Mesenchymal stem cell (in vitro differentiated cells and primary cell): ENCODE measurements around the gene LSM4.

ENCODE experiments used
- DNase-seq: peaks from one replicate; pipeline ENCODE4 v3.0.0-alpha.2; 2013
- H2AFZ ChIP-seq: one replicate; pipeline ENCODE4 v1.6.1; 2013; ENCODE audit warnings: low read depth, mild to moderate bottlenecking, control low read depth, inconsistent platforms, low read length, moderate library complexity
- H2AK5ac ChIP-seq: 2 replicates; pipeline ENCODE4 v1.6.1; 2013; ENCODE audit warnings: low read length, moderate library complexity, mild to moderate bottlenecking, inconsistent platforms; ENCODE audit not compliant: severe bottlenecking
- H2BK120ac ChIP-seq: one replicate; pipeline ENCODE4 v1.6.1; 2013; ENCODE audit warnings: low read depth, mild to moderate bottlenecking, inconsistent platforms, low read length, moderate library complexity
- H2BK12ac ChIP-seq, 2 experiments: one replicate each; pipeline ENCODE4 v1.6.1; 2013; ENCODE audit warnings: inconsistent platforms in 2 of 2, low read length in 2 of 2, mild to moderate bottlenecking in 2 of 2, moderate library complexity in 2 of 2, control low read depth in 1 of 2
- H2BK15ac ChIP-seq: one replicate; pipeline ENCODE4 v1.6.1; 2013; ENCODE audit warnings: mild to moderate bottlenecking, low read depth, inconsistent platforms; ENCODE audit not compliant: poor library complexity, severe bottlenecking
- H2BK5ac ChIP-seq: 2 replicates; pipeline ENCODE4 v1.6.1; 2013; ENCODE audit warnings: low read depth, mild to moderate bottlenecking, low read length, control low read depth, inconsistent platforms; ENCODE audit not compliant: poor library complexity, severe bottlenecking
- H3K14ac ChIP-seq, 2 experiments: one replicate each; pipeline ENCODE4 v1.6.1; 2013; ENCODE audit warnings: inconsistent platforms in 2 of 2, low read length in 2 of 2, control low read depth in 1 of 2, mild to moderate bottlenecking in 1 of 2, moderate library complexity in 1 of 2
- H3K18ac ChIP-seq, 2 experiments: one replicate each; pipeline ENCODE4 v1.6.1; 2013; ENCODE audit warnings: inconsistent platforms in 2 of 2, low read length in 2 of 2, control low read depth in 1 of 2, low read depth in 1 of 2, mild to moderate bottlenecking in 1 of 2
- H3K23ac ChIP-seq, 2 experiments: one replicate each; pipeline ENCODE4 v1.6.1; 2013; ENCODE audit warnings: inconsistent platforms in 2 of 2, low read length in 2 of 2, mild to moderate bottlenecking in 2 of 2, moderate library complexity in 2 of 2, control low read depth in 1 of 2
- H3K27ac ChIP-seq: 2 replicates; pipeline ENCODE4 v1.5.1; 2013; ENCODE audit warnings: mild to moderate bottlenecking, moderate library complexity, low read length, control low read depth, inconsistent platforms; ENCODE audit not compliant: poor library complexity, severe bottlenecking
- H3K27me3 ChIP-seq, 2 experiments: 2 replicates each; pipeline versions ENCODE4 v1.6.1 to v1.7.0; 2013; ENCODE audit warnings: low read length in 2 of 2, mild to moderate bottlenecking in 2 of 2, moderate library complexity in 2 of 2, control low read depth in 1 of 2, inconsistent platforms in 1 of 2; ENCODE audit not compliant: control insufficient read depth in 1 of 2, insufficient read depth in 1 of 2
- H3K36me3 ChIP-seq, 2 experiments: 2 replicates each; pipeline versions ENCODE4 v1.6.1 to v1.7.0; 2013; ENCODE audit warnings: low read length in 2 of 2, control low read depth in 1 of 2, inconsistent platforms in 1 of 2, low read depth in 1 of 2, mild to moderate bottlenecking in 1 of 2; ENCODE audit not compliant: insufficient read depth in 2 of 2, control insufficient read depth in 1 of 2
- H3K4ac ChIP-seq, 2 experiments: one replicate each; pipeline ENCODE4 v1.6.1; 2013; ENCODE audit warnings: inconsistent platforms in 2 of 2, low read length in 2 of 2, mild to moderate bottlenecking in 2 of 2, moderate library complexity in 2 of 2, control low read depth in 1 of 2, low read depth in 1 of 2
- H3K4me1 ChIP-seq: 2 replicates; pipeline ENCODE4 v1.6.1; 2013; ENCODE audit warnings: low read depth, low read length, control low read depth; ENCODE audit not compliant: control insufficient read depth, insufficient read depth
- H3K4me2 ChIP-seq: 2 replicates; pipeline ENCODE4 v1.6.1; 2013; ENCODE audit warnings: low read length, mild to moderate bottlenecking, inconsistent platforms; ENCODE audit not compliant: poor library complexity, severe bottlenecking
- H3K4me3 ChIP-seq, 2 experiments: 2 replicates each; pipeline versions ENCODE4 v1.5.1 to v1.7.0; 2013; ENCODE audit warnings: low read length in 2 of 2, mild to moderate bottlenecking in 2 of 2, control low read depth in 1 of 2, low read depth in 1 of 2; ENCODE audit not compliant: insufficient read depth in 1 of 2
- H3K79me1 ChIP-seq: replicated peaks from 2 replicates; pipeline ENCODE4 v1.6.1; 2013; ENCODE audit warnings: mild to moderate bottlenecking, control low read depth, low read length, inconsistent platforms; ENCODE audit not compliant: poor library complexity, severe bottlenecking
- H3K9ac ChIP-seq: 2 replicates; pipeline ENCODE4 v1.7.0; 2013; ENCODE audit warnings: mild to moderate bottlenecking, low read length, moderate library complexity
- H3K9me3 ChIP-seq: 2 replicates; pipeline ENCODE4 v1.7.0; 2013; ENCODE audit warnings: mild to moderate bottlenecking, low read length; ENCODE audit not compliant: control insufficient read depth
- H4K8ac ChIP-seq: one replicate; pipeline ENCODE4 v1.6.1; 2013; ENCODE audit warnings: inconsistent platforms, mild to moderate bottlenecking, low read length, moderate library complexity
- H4K91ac ChIP-seq: one replicate; pipeline ENCODE4 v1.6.1; 2013; ENCODE audit warnings: mild to moderate bottlenecking, low read length, inconsistent platforms
- WGBS: methylation state at CpG from one replicate; pipeline ENCODE4 v1.1.7; 2013; ENCODE audit warnings: mixed read lengths; 5-methylcytosine and 5-hydroxymethylcytosine counted together

The LSM4 gene

DNA sequence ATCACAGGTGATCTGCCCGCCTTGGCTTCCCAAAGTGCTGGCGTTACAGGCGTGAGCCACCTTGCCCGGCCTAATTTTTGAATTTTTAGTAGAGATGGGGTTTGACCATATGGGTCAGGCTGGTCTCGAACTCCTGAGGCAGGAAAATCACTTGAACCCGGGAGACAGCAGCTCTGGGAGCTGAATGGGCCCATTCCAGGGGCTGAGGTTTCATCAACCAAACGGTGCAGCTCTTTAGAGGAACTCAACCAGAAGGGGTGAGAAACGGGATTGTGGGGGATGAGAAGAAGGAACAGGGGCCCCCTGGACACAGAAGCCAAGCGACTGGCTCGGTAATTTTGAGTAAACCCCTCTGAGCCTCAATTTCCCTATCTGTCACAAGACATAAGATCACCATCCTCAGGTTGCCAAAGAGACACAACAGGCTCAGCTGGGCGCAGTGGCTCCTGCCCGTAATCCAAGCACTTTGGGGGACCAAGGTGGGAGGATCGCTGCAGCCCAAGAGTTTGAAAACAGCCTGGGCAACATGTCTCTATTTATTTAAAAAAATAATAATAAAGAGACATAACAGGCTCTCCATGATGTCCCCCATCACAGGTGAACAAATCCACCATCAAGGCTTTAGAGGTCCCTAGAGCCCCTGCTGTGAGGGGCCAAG, 49.2 kb downstream of the LSM4 start:
- Histone ChIP-seq H2BK12ac (no peak overlapping the region), H3K9ac (peak overlapping the region; percentile 34), H4K91ac (no peak overlapping the region), H3K4me1 (peaks cover 33% of the 10 kb centered on the region), H3K27ac (peak overlapping the region; percentile 63), H3K4me3 (no peak overlapping the region), H2BK120ac (no peak overlapping the region), H3K4ac (no peak overlapping the region), H3K9me3 (no peaks in the 10 kb centered on the region), H2AFZ (no peak overlapping the region), H3K14ac (no peak overlapping the region), H3K79me1 (peaks cover 8% of the 10 kb centered on the region), H3K27me3 (no peaks in the 10 kb centered on the region), H2BK5ac (no peak overlapping the region), H3K18ac (no peak overlapping the region), H2AK5ac (peak overlapping the region; percentile 53), H2BK15ac (no peak overlapping the region), H4K8ac (no peak overlapping the region), H3K4me2 (no peak overlapping the region), H3K23ac (no peak overlapping the region), H3K36me3 (peaks cover 24 to 26% of the 10 kb centered on the region in 2 experiments)
- DNase-seq, result peak; percentile 73
- 96% methylated on average over 10 of the region's 13 CpGs for WGBS

DNA sequence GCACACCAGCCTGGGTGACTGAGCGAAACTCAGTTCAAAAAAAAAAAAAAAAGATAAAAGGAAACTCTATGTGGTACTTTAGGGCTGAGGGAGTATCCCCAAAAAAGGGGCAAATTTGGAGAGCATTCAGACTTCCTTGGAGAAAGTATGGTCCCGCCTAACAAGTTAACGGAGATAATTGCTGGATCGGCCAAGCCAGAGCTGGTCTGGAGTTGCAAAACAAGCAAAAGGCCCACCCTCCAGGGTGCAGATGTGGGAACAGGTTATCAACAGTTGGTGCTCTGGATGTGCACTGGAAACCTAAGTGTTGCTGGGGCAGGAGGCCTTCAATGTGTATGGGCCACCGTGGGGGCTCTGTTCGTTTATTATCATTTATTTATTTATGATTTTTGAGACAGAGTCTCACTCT, 51.4 kb downstream of the LSM4 start:
- Histone ChIP-seq H3K4me2 (no peak overlapping the region), H3K14ac (no peak overlapping the region), H3K4me3 (no peak overlapping the region), H4K8ac (no peak overlapping the region), H3K36me3 (peaks cover 25 to 30% of the 10 kb centered on the region in 2 experiments), H3K4ac (no peak overlapping the region), H2BK5ac (no peak overlapping the region), H3K18ac (no peak overlapping the region), H3K4me1 (peaks cover 21% of the 10 kb centered on the region), H3K27ac (no peak overlapping the region), H3K79me1 (peaks cover 8% of the 10 kb centered on the region), H2AFZ (no peak overlapping the region), H3K9me3 (no peaks in the 10 kb centered on the region), H2BK15ac (no peak overlapping the region), H2BK12ac (no peak overlapping the region), H3K23ac (no peak overlapping the region), H3K27me3 (no peaks in the 10 kb centered on the region), H2BK120ac (no peak overlapping the region), H4K91ac (no peak overlapping the region), H2AK5ac (no peak overlapping the region), H3K9ac (no peak overlapping the region)
- 88% methylated on average over 4 of the region's 6 CpGs for WGBS
- peak; percentile 86 for DNase-seq

DNA sequence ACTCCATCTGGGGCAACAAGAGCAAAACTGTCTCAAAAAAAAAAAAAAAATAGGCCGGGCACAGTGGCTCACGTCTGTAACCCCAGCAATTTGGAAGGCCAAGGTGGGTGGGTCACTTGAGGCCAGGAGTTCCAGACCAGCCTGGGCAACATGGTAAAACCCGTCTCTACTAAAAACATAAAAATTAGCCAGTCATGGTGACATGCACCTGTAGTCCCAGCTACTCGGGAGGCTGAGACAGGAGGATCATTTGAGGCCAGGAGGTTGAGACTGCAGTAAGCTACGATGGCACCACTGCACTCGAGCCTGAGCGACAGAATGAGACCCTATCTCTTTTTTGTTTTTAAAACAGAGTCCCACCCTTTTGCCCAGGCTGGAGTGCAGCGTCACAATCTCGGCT, 52.5 kb downstream of the LSM4 start:
- Histone ChIP-seq H3K79me1 (peaks cover 11% of the 10 kb centered on the region), H3K23ac (no peak overlapping the region), H2BK120ac (no peak overlapping the region), H3K14ac (no peak overlapping the region), H3K4me1 (peaks cover 15% of the 10 kb centered on the region), H3K18ac (no peak overlapping the region), H3K27ac (no peak overlapping the region), H3K9ac (no peak overlapping the region), H3K4ac (no peak overlapping the region), H3K27me3 (no peaks in the 10 kb centered on the region), H4K8ac (no peak overlapping the region), H2AFZ (no peak overlapping the region), H2BK12ac (no peak overlapping the region), H3K4me3 (no peak overlapping the region), H3K4me2 (no peak overlapping the region), H4K91ac (no peak overlapping the region), H2AK5ac (no peak overlapping the region), H2BK5ac (no peak overlapping the region), H3K36me3 (peaks cover 33 to 35% of the 10 kb centered on the region in 2 experiments), H3K9me3 (no peaks in the 10 kb centered on the region), H2BK15ac (no peak overlapping the region)
- WGBS, result 96% methylated on average over 9 of the region's 9 CpGs
- DNase-seq, result peak; percentile 60

DNA sequence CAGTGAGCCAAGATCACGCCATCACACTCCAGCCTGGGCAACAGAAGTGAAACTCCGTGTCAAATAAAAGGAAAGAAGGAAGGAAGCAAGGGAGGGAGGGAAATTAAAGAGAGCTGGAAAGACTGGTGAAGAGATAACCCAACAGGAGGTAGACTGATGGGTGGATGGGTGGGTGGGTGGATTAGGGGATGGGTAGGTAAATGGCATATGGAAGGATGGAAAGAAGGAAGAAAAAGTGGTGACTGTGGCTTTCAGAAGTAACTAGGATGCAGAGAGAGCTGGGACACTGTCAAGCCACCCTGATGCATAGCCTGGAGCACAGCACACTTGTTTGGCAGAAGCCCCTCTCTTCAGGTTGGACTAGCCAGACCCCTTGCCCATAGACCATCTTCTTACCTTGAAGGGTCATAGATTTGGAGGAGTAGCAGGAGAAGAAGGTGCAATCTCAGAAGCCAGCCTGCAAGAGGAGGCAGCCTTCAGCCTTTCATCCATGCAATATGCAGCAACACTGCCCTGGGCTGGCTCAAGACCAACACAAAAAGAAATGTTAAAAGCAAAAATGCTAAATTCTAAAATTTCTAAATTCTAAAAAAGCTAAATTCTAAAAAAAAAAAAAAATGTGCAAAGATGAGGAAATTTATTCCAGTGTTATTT, 53.7 kb downstream of the LSM4 start:
- Histone ChIP-seq H2BK12ac (no peak overlapping the region), H3K79me1 (peaks cover 11% of the 10 kb centered on the region), H2AFZ (no peak overlapping the region), H3K9me3 (no peaks in the 10 kb centered on the region), H2BK120ac (no peak overlapping the region), H3K4ac (no peak overlapping the region), H3K18ac (no peak overlapping the region), H3K4me1 (peaks cover 6% of the 10 kb centered on the region), H4K8ac (no peak overlapping the region), H3K27me3 (no peaks in the 10 kb centered on the region), H2AK5ac (no peak overlapping the region), H3K9ac (no peak overlapping the region), H3K27ac (no peak overlapping the region), H3K4me2 (no peak overlapping the region), H2BK5ac (no peak overlapping the region), H3K14ac (no peak overlapping the region), H4K91ac (no peak overlapping the region), H3K23ac (no peak overlapping the region), H3K36me3 (peaks cover 44 to 46% of the 10 kb centered on the region in 2 experiments), H2BK15ac (no peak overlapping the region), H3K4me3 (no peak overlapping the region)
- no peak for DNase-seq
- 97% methylated on average over 2 of the region's 2 CpGs for WGBS
